Osteoblast (primary cell): ENCODE results near the gene PON3. TPM values are rescaled to one million over a fixed set of nuclear protein-coding genes. Genes with fewer than 3 reads are reported as not detected.
A peak's percentile ranks its signal among the peaks of the same experiment; 100 is the strongest.

Experiments used
- DNase-seq: peaks from one replicate; pipeline ENCODE4 v3.0.0; 2011; ENCODE audit warnings: low spot score, mixed read lengths; ENCODE audit not compliant: insufficient read length; ENCODE audit errors: missing footprints
- H2AFZ ChIP-seq: 2 replicates; pipeline ENCODE4 v1.6.0; 2011; ENCODE audit warnings: mild to moderate bottlenecking, low read length
- H3K27ac ChIP-seq: 2 replicates; pipeline ENCODE4 v1.5.1; 2011; ENCODE audit warnings: mild to moderate bottlenecking, low read depth, low read length, moderate library complexity
- H3K27me3 ChIP-seq: 2 replicates; pipeline ENCODE4 v1.6.0; 2012; ENCODE audit warnings: mild to moderate bottlenecking, control low read depth, inconsistent platforms, low read length, moderate library complexity; ENCODE audit not compliant: insufficient read depth
- H3K36me3 ChIP-seq: 2 replicates; pipeline ENCODE4 v1.5.1; 2011; ENCODE audit warnings: mild to moderate bottlenecking, low read length, control low read depth, moderate library complexity; ENCODE audit not compliant: insufficient read depth
- H3K4me1 ChIP-seq: 2 replicates; pipeline ENCODE4 v1.5.1; 2011; ENCODE audit warnings: mild to moderate bottlenecking, low read length, control low read depth, moderate library complexity; ENCODE audit not compliant: insufficient read depth
- H3K4me2 ChIP-seq: 2 replicates; pipeline ENCODE4 v1.6.0; 2011; ENCODE audit warnings: mild to moderate bottlenecking, low read length; ENCODE audit not compliant: insufficient read depth
- H3K4me3 ChIP-seq: fragments of 200-600 bp; sonication (generic); 3 replicates; pipeline ENCODE4 v1.5.1; 2012; ENCODE audit warnings: mild to moderate bottlenecking, low read length, inconsistent platforms; ENCODE audit not compliant: insufficient read depth
- H3K79me2 ChIP-seq: 2 replicates; pipeline ENCODE4 v1.6.0; 2012; ENCODE audit warnings: mild to moderate bottlenecking, low read length, control low read depth, inconsistent platforms; ENCODE audit not compliant: insufficient read depth
- H3K9me3 ChIP-seq: 2 replicates; pipeline ENCODE4 v1.5.1; 2011; ENCODE audit warnings: low read depth, low read length, control low read depth
- H4K20me1 ChIP-seq: 2 replicates; pipeline ENCODE4 v1.6.0; 2012; ENCODE audit warnings: mild to moderate bottlenecking, low read length, control low read depth; ENCODE audit not compliant: insufficient read depth
- total RNA-seq: library from RNA; depleted of rRNA; stranded (reverse); fragments of >200 nt; gene quantifications from 2 replicates; pipeline ENCODE4 v1.2.3, GENCODE V29; 2012
- TF ChIP-seq, protein P1 (sequence below): IDR thresholded peaks from 2 replicates; pipeline ENCODE4 v1.5.1; 2011; ENCODE audit warnings: mild to moderate bottlenecking, low read depth, low read length, moderate library complexity; ENCODE audit errors: extremely low read depth

The PON3 gene
- total RNA-seq, 1 donor = 0.72 TPM

DNA sequence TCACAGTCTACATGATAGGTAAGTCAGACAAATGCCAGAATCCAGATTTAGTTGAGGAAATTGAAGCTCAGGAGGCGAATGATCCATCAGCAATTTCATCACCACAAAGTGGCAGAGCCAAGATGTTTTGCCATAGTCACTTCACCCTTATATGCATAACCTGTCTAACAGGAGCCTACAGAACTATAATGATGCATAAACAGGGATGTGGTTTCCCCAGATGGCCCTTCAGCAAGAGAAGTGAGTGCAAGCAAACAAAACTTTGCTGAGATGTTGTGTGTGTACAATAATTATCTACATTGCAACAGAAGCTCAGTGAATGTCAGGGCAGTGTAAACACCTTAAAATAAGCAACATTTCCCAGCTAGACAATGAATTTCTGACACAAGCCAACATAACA lies 28.6 kb downstream of the PON3 start:
- H3K4me3 ChIP-seq = no peak overlapping the region

DNA sequence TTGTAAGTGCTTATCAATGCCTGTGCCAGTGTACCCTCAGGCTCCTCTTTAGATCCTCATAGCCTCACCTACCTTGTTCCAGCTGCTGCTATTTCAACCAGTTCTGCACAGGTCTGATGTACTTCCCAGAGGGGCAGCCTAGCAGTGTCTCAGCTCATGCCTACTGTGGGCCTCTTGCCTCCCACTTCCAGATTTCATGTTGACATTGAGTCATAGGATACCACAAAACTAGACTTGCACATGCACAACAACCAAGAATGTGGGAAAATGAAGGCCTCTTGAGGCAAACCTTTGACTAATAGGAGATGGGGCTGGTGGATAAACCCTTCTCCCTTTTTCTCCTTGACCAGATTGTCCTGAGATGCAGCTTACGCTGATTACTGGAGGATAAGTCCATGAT lies 31.0 kb downstream of the PON3 start:
- Histone ChIP-seq H4K20me1 (no peaks in the 10 kb centered on the region), H3K4me3 (no peak overlapping the region), H3K4me1 (no peaks in the 10 kb centered on the region), H2AFZ (no peak overlapping the region), H3K4me2 (no peak overlapping the region), H3K36me3 (no peaks in the 10 kb centered on the region), H3K27ac (no peak overlapping the region), H3K9me3 (no peaks in the 10 kb centered on the region), H3K27me3 (peaks cover 3% of the 10 kb centered on the region), H3K79me2 (no peaks in the 10 kb centered on the region)
- TF ChIP-seq, protein P1, sequence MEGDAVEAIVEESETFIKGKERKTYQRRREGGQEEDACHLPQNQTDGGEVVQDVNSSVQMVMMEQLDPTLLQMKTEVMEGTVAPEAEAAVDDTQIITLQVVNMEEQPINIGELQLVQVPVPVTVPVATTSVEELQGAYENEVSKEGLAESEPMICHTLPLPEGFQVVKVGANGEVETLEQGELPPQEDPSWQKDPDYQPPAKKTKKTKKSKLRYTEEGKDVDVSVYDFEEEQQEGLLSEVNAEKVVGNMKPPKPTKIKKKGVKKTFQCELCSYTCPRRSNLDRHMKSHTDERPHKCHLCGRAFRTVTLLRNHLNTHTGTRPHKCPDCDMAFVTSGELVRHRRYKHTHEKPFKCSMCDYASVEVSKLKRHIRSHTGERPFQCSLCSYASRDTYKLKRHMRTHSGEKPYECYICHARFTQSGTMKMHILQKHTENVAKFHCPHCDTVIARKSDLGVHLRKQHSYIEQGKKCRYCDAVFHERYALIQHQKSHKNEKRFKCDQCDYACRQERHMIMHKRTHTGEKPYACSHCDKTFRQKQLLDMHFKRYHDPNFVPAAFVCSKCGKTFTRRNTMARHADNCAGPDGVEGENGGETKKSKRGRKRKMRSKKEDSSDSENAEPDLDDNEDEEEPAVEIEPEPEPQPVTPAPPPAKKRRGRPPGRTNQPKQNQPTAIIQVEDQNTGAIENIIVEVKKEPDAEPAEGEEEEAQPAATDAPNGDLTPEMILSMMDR = no peak
- DNase-seq = no peak

More for the DNA sequence above, 28.6 kb downstream of the PON3 start:
- no peak for DNase-seq
- H3K27ac ChIP-seq = no peak overlapping the region
- H4K20me1 ChIP-seq = no peaks in the 10 kb centered on the region
- H3K27me3 ChIP-seq = peaks cover 5% of the 10 kb centered on the region
- H3K79me2 ChIP-seq = no peaks in the 10 kb centered on the region
- no peak overlapping the region for H2AFZ ChIP-seq
- no peaks in the 10 kb centered on the region for H3K36me3 ChIP-seq
- no peak overlapping the region for H3K4me2 ChIP-seq
- no peaks in the 10 kb centered on the region for H3K9me3 ChIP-seq
- TF ChIP-seq, protein P1 = no peak
- no peaks in the 10 kb centered on the region for H3K4me1 ChIP-seq

DNA sequence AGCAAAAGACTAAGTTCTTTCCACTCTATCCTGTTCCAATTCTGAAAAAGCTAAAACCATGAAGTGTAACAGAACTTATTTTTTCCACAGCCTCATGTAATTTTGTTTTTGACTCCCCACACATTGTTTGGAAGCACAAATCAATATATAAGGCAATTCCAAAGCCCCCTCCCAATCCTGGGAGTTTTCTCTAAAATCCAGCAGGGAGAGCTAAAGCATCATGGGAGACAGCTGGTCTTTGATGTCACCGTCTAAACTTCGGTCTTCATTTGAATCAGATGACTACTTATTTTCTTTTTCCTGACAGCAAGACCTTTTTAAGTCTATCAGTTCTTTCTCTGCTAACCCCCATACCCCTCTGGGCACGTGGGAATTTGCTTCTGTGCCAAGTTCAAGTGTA lies 38.6 kb downstream of the PON3 start:
- no peaks in the 10 kb centered on the region for H3K9me3 ChIP-seq
- no peak overlapping the region for H3K27ac ChIP-seq
- no peaks in the 10 kb centered on the region for H4K20me1 ChIP-seq
- no peak overlapping the region for H3K4me3 ChIP-seq
- peak overlapping the region; percentile 12 for H2AFZ ChIP-seq
- no peaks in the 10 kb centered on the region for H3K79me2 ChIP-seq
- H3K36me3 ChIP-seq = no peaks in the 10 kb centered on the region
- TF ChIP-seq, protein P1 = peak; percentile 9
- H3K4me2 ChIP-seq = no peak overlapping the region
- H3K27me3 ChIP-seq = no peaks in the 10 kb centered on the region
- DNase-seq = no peak
- H3K4me1 ChIP-seq = no peaks in the 10 kb centered on the region

DNA sequence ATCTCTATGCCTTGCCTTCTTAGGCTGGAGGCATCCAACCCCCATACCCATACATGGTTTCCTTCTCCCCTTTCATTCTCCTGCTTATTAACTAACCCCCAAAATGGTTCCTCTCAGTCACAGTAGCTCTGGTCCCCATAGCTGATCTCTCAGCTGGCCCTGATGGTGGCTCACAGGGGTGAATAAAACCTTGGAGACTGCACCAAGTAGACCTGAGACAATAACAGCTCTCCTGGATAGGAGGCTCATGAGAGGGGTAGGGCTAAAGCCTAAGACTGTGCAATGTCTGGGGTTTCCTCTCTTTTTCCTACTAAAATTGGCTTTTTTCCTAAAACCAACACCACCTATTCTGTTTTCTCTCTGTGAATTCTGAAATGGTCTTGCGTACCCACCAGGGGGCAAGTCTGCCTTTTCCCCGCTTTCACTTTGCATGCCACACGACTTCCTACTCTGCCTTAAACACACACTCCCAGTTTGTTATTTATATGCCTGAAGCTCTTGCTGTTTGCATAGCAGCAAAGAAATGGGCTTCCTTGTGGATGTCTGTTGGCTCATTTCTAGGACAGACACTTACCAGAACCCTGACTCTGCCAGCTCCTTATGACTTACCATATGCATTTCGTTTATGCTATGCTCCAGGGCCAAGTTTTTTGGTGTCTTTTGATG lies 53.4 kb downstream of the PON3 start:
- no peaks in the 10 kb centered on the region for H3K79me2 ChIP-seq
- no peaks in the 10 kb centered on the region for H3K4me1 ChIP-seq
- H3K4me3 ChIP-seq = no peak overlapping the region
- no peak overlapping the region for H3K27ac ChIP-seq
- TF ChIP-seq, protein P1 = peak; percentile 9
- H3K27me3 ChIP-seq = no peaks in the 10 kb centered on the region
- DNase-seq = no peak
- no peaks in the 10 kb centered on the region for H3K9me3 ChIP-seq
- no peak overlapping the region for H3K4me2 ChIP-seq
- no peaks in the 10 kb centered on the region for H3K36me3 ChIP-seq
- no peaks in the 10 kb centered on the region for H4K20me1 ChIP-seq
- no peak overlapping the region for H2AFZ ChIP-seq
